HCT116 (cell line): Measurements from ENCODE around the gene CLPSL1. TPM values are rescaled to one million over a fixed set of nuclear protein-coding genes. Genes with fewer than 3 reads are reported as not detected.

Source experiments
- ATAC-seq: fragments of 200-7000 bp; cut with Tn5 transposase; 2 replicates; pipeline ENCODE4 v1.9.1; 2020; ENCODE audit warnings: mild to moderate bottlenecking, moderate library complexity
- BruUV-seq: library from RNA; stranded (reverse); fragments of 400-500 nt; replicated peaks from 2 replicates; lab custom pipeline; 2021; lab: Mats Ljungman, UMichigan
- CTCF ChIA-PET: fragments of 300-600 bp; sonication (Branson Sonifier 250); formaldehyde crosslinking; loops from one replicate; lab custom pipeline; 2021; ENCODE audit warnings: antibody characterized with exemption; lab: Charles Lee
- POLR2A ChIA-PET: fragments of 300-600, 350-600 bp; sonication (Branson Sonifier 250); formaldehyde crosslinking; loops from one replicate; lab custom pipeline; 2021; ENCODE audit warnings: antibody characterized with exemption; lab: Charles Lee
- RAD21 ChIA-PET, 2 experiments: fragments of 300-600 bp; sonication (Branson Sonifier 250); formaldehyde crosslinking; loops; one replicate each; lab custom pipeline; 2023; ENCODE audit warnings: low total read pairs in 2 of 2; ENCODE audit not compliant: uncharacterized antibody in 2 of 2, unreplicated experiment in 2 of 2, low non-redundant PET in 1 of 2; lab: Charles Lee
- DNase-seq: peaks from one replicate; pipeline ENCODE4 v3.0.0-alpha.2; 2010; ENCODE audit warnings: low read depth, low spot score
- H2AFZ ChIP-seq: fragments of 200-600 bp; shearing (Covaris generic), sonication (generic); 2 replicates; pipeline ENCODE4 v1.6.1; 2017; ENCODE audit warnings: low read depth, mixed run types, mixed read lengths, antibody characterized with exemption, low read length; ENCODE audit not compliant: poor library complexity, severe bottlenecking
- H3K27ac ChIP-seq: 2 replicates; pipeline ENCODE4 v1.5.1; 2012; ENCODE audit warnings: low read depth, low read length
- H3K27me3 ChIP-seq: fragments of 200-600 bp; sonication (generic); 2 replicates; pipeline ENCODE4 v1.6.1; 2016; ENCODE audit warnings: mixed run types, low read length, mixed read lengths; ENCODE audit not compliant: insufficient read depth
- H3K36me3 ChIP-seq, 2 experiments: fragments of 200-500 bp in 1 of 2; fragments of 200-600 bp in 1 of 2; sonication (Bioruptor generic) in 1 of 2; sonication (generic) in 1 of 2; 2 replicates each; pipeline versions ENCODE4 v1.5.1 to v1.6.1; 2014 to 2016; ENCODE audit warnings: low read length in 2 of 2, inconsistent platforms in 1 of 2, mixed read lengths in 1 of 2, mixed run types in 1 of 2; ENCODE audit not compliant: insufficient read depth in 2 of 2, control insufficient read depth in 1 of 2
- H3K4me1 ChIP-seq, 2 experiments: fragments of 200-600 bp in 1 of 2; sonication (generic) in 1 of 2; 2 replicates each; pipeline versions ENCODE4 v1.5.1 to v1.6.1; 2012 to 2017; ENCODE audit warnings: low read length in 2 of 2, inconsistent platforms in 1 of 2, mild to moderate bottlenecking in 1 of 2, mixed read lengths in 1 of 2, mixed run types in 1 of 2, moderate library complexity in 1 of 2; ENCODE audit not compliant: insufficient read depth in 2 of 2, control insufficient read depth in 1 of 2
- H3K4me2 ChIP-seq: fragments of 200-600 bp; sonication (generic); 2 replicates; pipeline ENCODE4 v1.6.1; 2017; ENCODE audit warnings: mixed run types, low read length, mixed read lengths
- H3K4me3 ChIP-seq, 2 experiments: fragments of 200-600 bp in 1 of 2; sonication (generic) in 1 of 2; replicated peaks in 1 of 2; 2 replicates each; pipeline ENCODE4 v1.5.1; 2011 to 2016; ENCODE audit warnings: low read length in 2 of 2, control low read depth in 1 of 2, low read depth in 1 of 2, mild to moderate bottlenecking in 1 of 2, mixed read lengths in 1 of 2, mixed run types in 1 of 2
- H3K79me2 ChIP-seq: fragments of 200-600 bp; sonication (generic); 2 replicates; pipeline ENCODE4 v1.6.1; 2017; ENCODE audit warnings: mild to moderate bottlenecking, mixed run types, low read length, moderate library complexity, mixed read lengths; ENCODE audit not compliant: insufficient read depth
- H3K9ac ChIP-seq: fragments of 200-600 bp; sonication (generic); 2 replicates; pipeline ENCODE4 v1.6.1; 2016; ENCODE audit warnings: low read length, mixed read lengths
- H3K9me2 ChIP-seq: fragments of 200-600 bp; sonication (generic), shearing (Covaris generic); 2 replicates; pipeline ENCODE4 v1.6.1; 2017; ENCODE audit warnings: mixed run types, mild to moderate bottlenecking, moderate library complexity; ENCODE audit not compliant: insufficient read depth
- H3K9me3 ChIP-seq, 2 experiments: fragments of 200-500 bp in 1 of 2; fragments of 200-600 bp in 1 of 2; sonication (Bioruptor generic) in 1 of 2; sonication (generic) in 1 of 2; 2 replicates each; pipeline ENCODE4 v1.6.1; 2014 to 2017; ENCODE audit warnings: low read length in 2 of 2, mixed read lengths in 2 of 2, inconsistent platforms in 1 of 2, low read depth in 1 of 2, mild to moderate bottlenecking in 1 of 2, mixed run types in 1 of 2, moderate library complexity in 1 of 2; ENCODE audit not compliant: control insufficient read depth in 1 of 2, insufficient read depth in 1 of 2
- H4K20me1 ChIP-seq: fragments of 200-600 bp; sonication (generic), shearing (Covaris generic); 2 replicates; pipeline ENCODE4 v1.6.1; 2017; ENCODE audit warnings: mixed run types, mild to moderate bottlenecking, moderate library complexity; ENCODE audit not compliant: insufficient read depth
- CEBPB ChIP-seq: IDR thresholded peaks from 2 replicates; pipeline ENCODE4 v1.6.1; 2012; ENCODE audit warnings: low read depth
- CTCF ChIP-seq, 3 experiments: fragments of 200-600 bp in 1 of 3; sonication (generic) in 1 of 3; IDR thresholded peaks in 2 of 3; conservative IDR thresholded peaks in 1 of 3; 2 replicates each; pipeline ENCODE4 v1.5.1; 2012 to 2017; ENCODE audit warnings: low read depth in 2 of 3, low read length in 2 of 3, antibody characterized with exemption in 1 of 3, borderline replicate concordance in 1 of 3, control low read depth in 1 of 3, mild to moderate bottlenecking in 1 of 3, mixed read lengths in 1 of 3, mixed run types in 1 of 3, moderate library complexity in 1 of 3; ENCODE audit not compliant: insufficient read depth in 1 of 3
- EGR1 ChIP-seq: IDR thresholded peaks from 2 replicates; pipeline ENCODE4 v1.6.1; 2012; ENCODE audit warnings: low read depth
- ELF1 ChIP-seq: IDR thresholded peaks from 2 replicates; pipeline ENCODE4 v1.6.1; 2012; ENCODE audit warnings: low read depth, borderline replicate concordance
- EZH2 ChIP-seq: fragments of 200-600 bp; sonication (generic); IDR thresholded peaks from 2 replicates; pipeline ENCODE4 v1.6.1; 2017; ENCODE audit warnings: antibody characterized with exemption, mixed run types
- EZH2phosphoT487 ChIP-seq: fragments of 200-600 bp; IDR thresholded peaks from 2 replicates; pipeline ENCODE4 v1.6.1; 2018; ENCODE audit warnings: antibody characterized with exemption, borderline replicate concordance
- FOSL1 ChIP-seq: IDR thresholded peaks from 2 replicates; pipeline ENCODE4 v1.6.1; 2012; ENCODE audit warnings: low read depth
- JUND ChIP-seq: IDR thresholded peaks from 2 replicates; pipeline ENCODE4 v1.6.1; 2012
- POLR2AphosphoS5 ChIP-seq: IDR thresholded peaks from 2 replicates; pipeline ENCODE4 v1.6.1; 2011; ENCODE audit warnings: mild to moderate bottlenecking, low read depth, low read length, moderate library complexity
- RAD21 ChIP-seq: IDR thresholded peaks from 2 replicates; pipeline ENCODE4 v1.6.1; 2012; ENCODE audit warnings: low read depth, mild to moderate bottlenecking
- REST ChIP-seq: IDR thresholded peaks from 2 replicates; pipeline ENCODE4 v1.6.1; 2012; ENCODE audit warnings: low read depth
- SIN3A ChIP-seq: IDR thresholded peaks from 2 replicates; pipeline ENCODE4 v1.6.1; 2012; ENCODE audit warnings: low read depth
- SP1 ChIP-seq: IDR thresholded peaks from 2 replicates; pipeline ENCODE4 v1.6.1; 2012; ENCODE audit warnings: low read depth
- SRF ChIP-seq: IDR thresholded peaks from 2 replicates; pipeline ENCODE4 v1.6.1; 2012; ENCODE audit warnings: low read depth
- YY1 ChIP-seq: IDR thresholded peaks from 2 replicates; pipeline ENCODE4 v1.6.1; 2011; ENCODE audit warnings: low read length, low read depth, moderate library complexity, mild to moderate bottlenecking; ENCODE audit not compliant: insufficient replicate concordance; ENCODE audit errors: extremely low read depth
- ZBTB33 ChIP-seq: IDR thresholded peaks from 2 replicates; pipeline ENCODE4 v1.6.1; 2011; ENCODE audit warnings: mild to moderate bottlenecking, low read length, moderate library complexity; ENCODE audit not compliant: insufficient replicate concordance; ENCODE audit errors: extremely low read depth
- ZNF274 ChIP-seq: fragments of 200-500 bp; sonication (Bioruptor generic); IDR thresholded peaks from 2 replicates; pipeline ENCODE4 v1.6.1; 2014; ENCODE audit warnings: mild to moderate bottlenecking, low read depth, low read length, inconsistent platforms
- intact Hi-C: fragments of 100-400 bp; cut with micrococcal nuclease; formaldehyde crosslinking; loops from 2 replicates; pipeline ENCODE4 v1.10.0; 2022
- total RNA-seq: library from RNA; stranded (reverse); gene quantifications from one replicate; pipeline ENCODE4 v1.2.1, GENCODE V29; 2021; ENCODE audit not compliant: unreplicated experiment

The CLPSL1 gene
- total RNA-seq, 1 experiment from 2014 or later = not detected

GRCh38 chr6:35735452-35735851, 45.4 kb upstream of the CLPSL1 start:
- CTCF ChIA-PET = interaction anchor here (1.0 to 3.0 kb wide), 10 partner anchors 9 to 442 kb away, joined by 3 to 73 read pairs (median 5); no protein-coding TSS in a partner anchor
- peaks cover 30 to 41% of the 10 kb centered on the region in 2 experiments for H3K4me1 ChIP-seq
- no peak for ATAC-seq

More at GRCh38 chr6:35735452-35735851, 45.4 kb upstream of the CLPSL1 start:
- H3K9me3 ChIP-seq = no peaks in the 10 kb centered on the region
- RAD21 ChIA-PET = interaction anchor here in 1 of 2 experiments (1.6 kb wide), 1 partner anchor 151 kb away, joined by 3 read pairs; no protein-coding TSS in a partner anchor
- no peak overlapping the region; the same call in 1 of the 2 replicates for H3K27ac ChIP-seq
- no peaks in the 10 kb centered on the region for H3K36me3 ChIP-seq
- intact Hi-C loops = no loop called here
- TF ChIP-seq EGR1 = no peak
- TF ChIP-seq CEBPB = no peak
- TF ChIP-seq YY1 = no peak
- no peak for TF ChIP-seq EZH2
- TF ChIP-seq EZH2phosphoT487 = no peak
- TF ChIP-seq SIN3A = no peak
- no peak for TF ChIP-seq FOSL1
- TF ChIP-seq CTCF (IDR thresholded peaks at IDR 0.05 in 2 of 3, conservative IDR thresholded peaks at IDR 0.05 in 1 of 3; ENCODE audit: borderline replicate concordance in 1 of 3, insufficient read depth in 1 of 3, low read depth in 2 of 3, low read length in 2 of 3) = no peak
- no peak for TF ChIP-seq SP1
- TF ChIP-seq SRF = no peak
- no peak for TF ChIP-seq ZBTB33
- no peak for TF ChIP-seq ELF1
- TF ChIP-seq JUND = no peak
- no peak for TF ChIP-seq POLR2AphosphoS5
- TF ChIP-seq RAD21 = no peak
- TF ChIP-seq ZNF274 = no peak
- TF ChIP-seq REST = no peak
- no peaks in the 10 kb centered on the region for H3K27me3 ChIP-seq
- no peaks in the 10 kb centered on the region for H3K9me2 ChIP-seq
- H3K79me2 ChIP-seq = no peaks in the 10 kb centered on the region
- H2AFZ ChIP-seq = no peak overlapping the region
- BruUV-seq = no TSS peak
- DNase-seq = no peak
- no peak overlapping the region for H3K9ac ChIP-seq
- H3K4me3 ChIP-seq = no peak overlapping the region
- H4K20me1 ChIP-seq = no peaks in the 10 kb centered on the region
- H3K4me2 ChIP-seq = no peak overlapping the region
- POLR2A ChIA-PET = no interaction called here
